Measurements from ENCODE around the gene IQCH.

DNA sequence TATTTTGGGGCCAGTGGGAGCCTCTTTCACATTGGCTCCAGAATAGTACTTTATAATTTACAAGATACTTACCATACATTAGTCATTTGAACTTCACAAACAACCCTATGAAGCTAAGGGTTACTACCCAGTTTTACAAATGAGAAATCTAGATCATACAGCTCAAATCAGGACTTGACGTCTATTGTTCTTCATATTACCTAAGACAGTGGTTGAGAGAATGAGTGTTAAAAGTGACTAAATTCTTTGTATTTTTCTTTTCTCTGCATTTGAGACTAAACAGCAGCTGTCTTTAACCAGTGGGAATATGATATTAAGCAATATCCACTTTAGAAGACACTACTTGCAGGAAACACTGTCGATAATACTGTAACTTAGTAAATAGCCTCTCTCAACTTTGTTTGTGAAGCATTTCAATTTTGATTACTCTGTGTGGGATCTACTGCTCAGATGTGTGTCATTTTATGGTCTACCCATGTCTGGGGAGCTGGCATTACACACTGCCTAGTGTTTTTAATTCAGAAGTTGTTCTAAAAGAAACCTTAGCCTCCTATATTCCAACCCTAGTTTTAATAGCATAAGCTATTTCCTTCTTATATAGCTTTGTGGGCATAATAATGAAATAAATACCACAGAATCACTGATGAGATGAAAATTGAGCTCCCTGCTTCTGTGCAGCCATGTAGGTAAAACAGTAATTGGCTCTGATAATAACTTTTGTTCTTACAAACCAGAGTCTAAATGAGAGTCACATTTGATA lies 45.9 kb downstream of the IQCH start:
- TF ChIP-seq, protein P1, sequence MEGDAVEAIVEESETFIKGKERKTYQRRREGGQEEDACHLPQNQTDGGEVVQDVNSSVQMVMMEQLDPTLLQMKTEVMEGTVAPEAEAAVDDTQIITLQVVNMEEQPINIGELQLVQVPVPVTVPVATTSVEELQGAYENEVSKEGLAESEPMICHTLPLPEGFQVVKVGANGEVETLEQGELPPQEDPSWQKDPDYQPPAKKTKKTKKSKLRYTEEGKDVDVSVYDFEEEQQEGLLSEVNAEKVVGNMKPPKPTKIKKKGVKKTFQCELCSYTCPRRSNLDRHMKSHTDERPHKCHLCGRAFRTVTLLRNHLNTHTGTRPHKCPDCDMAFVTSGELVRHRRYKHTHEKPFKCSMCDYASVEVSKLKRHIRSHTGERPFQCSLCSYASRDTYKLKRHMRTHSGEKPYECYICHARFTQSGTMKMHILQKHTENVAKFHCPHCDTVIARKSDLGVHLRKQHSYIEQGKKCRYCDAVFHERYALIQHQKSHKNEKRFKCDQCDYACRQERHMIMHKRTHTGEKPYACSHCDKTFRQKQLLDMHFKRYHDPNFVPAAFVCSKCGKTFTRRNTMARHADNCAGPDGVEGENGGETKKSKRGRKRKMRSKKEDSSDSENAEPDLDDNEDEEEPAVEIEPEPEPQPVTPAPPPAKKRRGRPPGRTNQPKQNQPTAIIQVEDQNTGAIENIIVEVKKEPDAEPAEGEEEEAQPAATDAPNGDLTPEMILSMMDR (conservative IDR thresholded peaks at IDR 0.05; ENCODE audit: low read depth, low read length) = no peak
- TF ChIP-seq EZH2 (IDR thresholded peaks at IDR 0.05; ENCODE audit: low read length, unreplicated experiment) = no peak

Data from PC-3 (cell line).